Measurements from ENCODE around the gene ENTPD7. TPM values are rescaled to one million over a fixed set of nuclear protein-coding genes. Genes with fewer than 3 reads are reported as not detected.

The ENTPD7 gene
- total and polyA plus RNA-seq, 10 of the 15 experiments (the other 5 are each of a cell fraction or from before 2014, with no cell fraction given), result 0.73 to 6.7 (median 5.2) TPM

- no peak for TF ChIP-seq ZBTB33 (IDR thresholded peaks at IDR 0.05)
- TF ChIP-seq PAX8 (IDR thresholded peaks at IDR 0.05), result no peak
- TF ChIP-seq RELB (IDR thresholded peaks at IDR 0.05; ENCODE audit: low read depth), result peak; percentile 51; the same call in 1 of the 2 replicates
- TF ChIP-seq CHD2 (IDR thresholded peaks at IDR 0.05; ENCODE audit: borderline replicate concordance, low read depth, low read length), result peak; percentile 96
- no peak for TF ChIP-seq ESRRA (IDR thresholded peaks at IDR 0.05; ENCODE audit: low read length)
- no peak for TF ChIP-seq EZH2 (IDR thresholded peaks at IDR 0.05; ENCODE audit: borderline replicate concordance, control insufficient read depth, low read depth, low read length)
- no peak for TF ChIP-seq SMC3 (IDR thresholded peaks at IDR 0.05; ENCODE audit: borderline replicate concordance, low read length)
- peak; percentile 96 for TF ChIP-seq NKRF (conservative IDR thresholded peaks at IDR 0.05)
- no peak for TF ChIP-seq MLLT1 (IDR thresholded peaks at IDR 0.05)
- TF ChIP-seq SKIL (IDR thresholded peaks at IDR 0.05; ENCODE audit: low read depth, poor library complexity, severe bottlenecking), result peak; percentile 24
- TF ChIP-seq SMARCA5 (IDR thresholded peaks at IDR 0.05), result 0 out of 2 replicates have a peak, but pooled peaks have one; percentile 50
- TF ChIP-seq NR2F1 (conservative IDR thresholded peaks at IDR 0.05), result 0 out of 2 replicates have a peak, but pooled peaks have one; percentile 49
- TF ChIP-seq TCF12 (IDR thresholded peaks at IDR 0.05; ENCODE audit: low read depth, low read length), result 0 out of 2 replicates have a peak, but pooled peaks have one; percentile 5
- peak; percentile 25; the same call in 1 of the 2 replicates for TF ChIP-seq JUNB (IDR thresholded peaks at IDR 0.05)
- TF ChIP-seq TAF1 (IDR thresholded peaks at IDR 0.05; ENCODE audit: borderline replicate concordance, low read depth, low read length), result peak; percentile 33; the same call in 1 of the 2 replicates
- no peak for TF ChIP-seq FOXK2 (IDR thresholded peaks at IDR 0.05)
- no peak; the same call in 1 of the 2 replicates for TF ChIP-seq HCFC1 (IDR thresholded peaks at IDR 0.05; ENCODE audit: low read length)
- TF ChIP-seq PAX5 (IDR thresholded peaks at IDR 0.05; ENCODE audit: borderline replicate concordance, low read depth, low read length), result no peak
- TF ChIP-seq CHD1 (IDR thresholded peaks at IDR 0.05; ENCODE audit: low read depth, low read length), result no peak
- TF ChIP-seq RAD21 (IDR thresholded peaks at IDR 0.05; ENCODE audit: insufficient read depth, low read depth, low read length), result no peak
- no peak for TF ChIP-seq ETV6 (conservative IDR thresholded peaks at IDR 0.05 in 1 of 2, IDR thresholded peaks at IDR 0.05 in 1 of 2; ENCODE audit: borderline replicate concordance in 1 of 2, low read depth in 1 of 2)
Observed at GRCh38 chr10:99620711-99621453, 38.4 kb upstream of the ENTPD7 start (continued).
